Spleen (tissue), 7 donors: Measurements from ENCODE around the gene GIGYF2.

Experiments
- CTCF ChIP-seq, 11 experiments: fragments of 200-600 bp in 7 of 11; fragments of 450-650 bp in 4 of 11; sonication (generic) in 4 of 11; IDR thresholded peaks in 8 of 11; conservative IDR thresholded peaks in 3 of 11; 1 replicate in 7 of 11; 2 replicates in 4 of 11; pipeline versions ENCODE4 v1.4.0 to v1.8.0; 2016 to 2021; ENCODE audit warnings: antibody characterized with exemption in 11 of 11, inconsistent platforms in 4 of 11, mild to moderate bottlenecking in 1 of 11
- POLR2A ChIP-seq, 3 donors: fragments of 450-650 bp; IDR thresholded peaks; one replicate each; pipeline ENCODE4 v1.5.1; 2017; ENCODE audit warnings: antibody characterized with exemption in 3 of 3, mild to moderate bottlenecking in 1 of 3
- POLR2AphosphoS5 ChIP-seq, 3 donors: sonication (generic); formaldehyde crosslinking; IDR thresholded peaks; one replicate each; pipeline ENCODE4 v1.5.1; 2017; ENCODE audit warnings: antibody characterized with exemption in 3 of 3
- donor health status: DM: no; HTN: no; CAD: no; lungs with moderate emphysema.
- donor health status: DM: no; HTN: no; CAD: no.
- donor health status: DM: no; HTN: no; CAD: no.

GRCh38 chr2:232892221-232892620, 195.1 kb downstream of the GIGYF2 start:
- TF ChIP-seq POLR2A (IDR thresholded peaks at IDR 0.05) = no peak
- TF ChIP-seq CTCF (IDR thresholded peaks at IDR 0.05 in 8 of 11, conservative IDR thresholded peaks at IDR 0.05 in 3 of 11) = no peak
- no peak for TF ChIP-seq POLR2AphosphoS5 (IDR thresholded peaks at IDR 0.05)
